ENCODE results near the gene MEP1B. TPM values are rescaled to one million over a fixed set of nuclear protein-coding genes. Genes with fewer than 3 reads are reported as not detected.

MEP1B gene
- total and polyA plus RNA-seq, 5 donors from 2014 or later = 0.42 TPM; not detected in 4

DNA sequence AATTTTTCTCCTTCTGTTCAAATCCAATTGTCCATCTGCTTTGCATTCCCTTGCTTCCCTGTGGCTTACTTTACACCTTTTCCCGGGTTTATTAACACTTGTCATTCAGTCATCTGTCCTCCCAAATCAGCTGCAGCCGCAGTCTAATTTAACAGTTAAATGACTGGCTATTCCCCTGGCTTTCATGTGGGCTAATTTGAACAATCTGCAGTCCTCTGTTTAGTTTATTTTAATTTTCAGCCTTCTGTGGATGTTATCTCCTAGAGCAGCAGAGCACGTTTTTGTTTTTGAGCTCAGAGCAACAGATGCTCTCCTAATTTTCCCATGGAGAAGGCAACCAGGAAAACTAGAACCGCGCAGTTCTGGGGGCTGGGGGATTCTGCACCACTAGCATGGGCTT, 55.0 kb downstream of the MEP1B start:
- DNase-seq (no peak), ATAC-seq (ENCODE audit: low read depth in 2 of 2) (no peak)
- Histone ChIP-seq H3K36me3 (ENCODE audit: control insufficient read depth, insufficient read depth, low read length) (no peaks in the 10 kb centered on the region), H3K4me3 (ENCODE audit: low read depth, low read length) (no peak overlapping the region), H3K27ac (ENCODE audit: insufficient read depth, low read length, poor library complexity, severe bottlenecking) (no peak overlapping the region), H3K9me3 (ENCODE audit: control insufficient read depth in 2 of 2, low read length in 2 of 2) (no peaks in the 10 kb centered on the region), H3K4me1 (ENCODE audit: control insufficient read depth, insufficient read depth, low read length, poor library complexity, severe bottlenecking) (no peaks in the 10 kb centered on the region), H3K27me3 (ENCODE audit: control insufficient read depth, insufficient read depth, low read length) (peaks cover 7% of the 10 kb centered on the region)
- Mint-ChIP-seq H3K27ac (no peak overlapping the region), H3K4me3 (no peak overlapping the region), H3K36me3 (no peaks in the 10 kb centered on the region), H3K9me3 (peaks cover 0 to 3% (median 0%) of the 10 kb centered on the region in 7 donors), H3K27me3 (peaks cover 10% of the 10 kb centered on the region), H3K4me1 (no peaks in the 10 kb centered on the region)

DNA sequence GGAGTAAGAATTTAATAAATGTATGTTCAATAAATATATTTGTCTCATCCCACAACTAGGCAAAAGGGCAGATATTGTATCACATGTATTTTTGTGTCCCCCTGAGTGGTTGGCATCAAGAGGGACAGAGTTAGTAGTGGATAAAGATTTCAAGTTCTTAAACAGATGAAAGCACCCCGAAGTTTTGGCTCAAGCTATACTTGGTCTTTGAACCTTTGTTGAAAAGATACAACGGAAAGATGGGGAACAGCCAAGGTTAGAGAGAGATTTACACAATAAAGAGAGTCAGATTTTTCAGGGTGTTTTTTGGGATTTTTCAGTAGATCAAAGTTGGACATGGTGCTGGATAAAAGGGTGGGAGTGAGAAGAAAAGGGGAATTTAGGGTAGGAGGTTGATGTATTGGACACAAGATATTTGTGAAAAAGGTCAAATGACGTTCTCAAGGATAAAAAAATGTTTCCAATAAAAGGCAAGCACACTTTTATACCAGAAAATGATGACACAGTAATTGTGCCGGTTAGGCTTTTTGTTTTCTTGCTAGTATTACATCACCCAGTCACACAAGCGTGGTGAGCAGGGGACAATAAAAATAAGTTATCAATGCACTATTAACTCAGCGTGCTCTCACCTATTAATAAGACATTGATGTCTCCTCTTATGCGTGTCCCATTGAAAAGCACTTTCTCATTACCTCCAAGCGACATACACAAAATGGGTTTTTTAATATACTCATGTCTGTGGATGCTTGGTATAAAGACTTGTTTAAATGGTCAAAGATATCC, 59.5 kb downstream of the MEP1B start:
- H3K4me1 Mint-ChIP-seq = no peaks in the 10 kb centered on the region

GRCh38 chr18:32251466-32251865, 61.6 kb downstream of the MEP1B start:
- Histone ChIP-seq H3K36me3 (ENCODE audit: control insufficient read depth, insufficient read depth, low read length) (no peaks in the 10 kb centered on the region), H3K4me3 (ENCODE audit: low read depth, low read length) (no peak overlapping the region), H3K27me3 (ENCODE audit: control insufficient read depth, insufficient read depth, low read length) (peaks cover 11% of the 10 kb centered on the region), H3K9me3 (ENCODE audit: control insufficient read depth in 2 of 2, low read length in 2 of 2) (no peaks in the 10 kb centered on the region), H3K4me1 (ENCODE audit: control insufficient read depth, insufficient read depth, low read length, poor library complexity, severe bottlenecking) (no peaks in the 10 kb centered on the region), H3K27ac (ENCODE audit: insufficient read depth, low read length, poor library complexity, severe bottlenecking) (no peak overlapping the region)
- Mint-ChIP-seq H3K9me3 (peaks cover 0 to under 1% (median 0%) of the 10 kb centered on the region in 7 donors), H3K36me3 (no peaks in the 10 kb centered on the region), H3K27me3 (peaks cover 21% of the 10 kb centered on the region), H3K4me1 (no peaks in the 10 kb centered on the region), H3K4me3 (no peak overlapping the region), H3K27ac (no peak overlapping the region)
- ATAC-seq (ENCODE audit: low read depth in 2 of 2) = no peak
- no peak for DNase-seq

More for the DNA sequence above, 59.5 kb downstream of the MEP1B start:
- Mint-ChIP-seq H3K9me3 (peaks cover 0 to 2% (median 0%) of the 10 kb centered on the region in 7 donors), H3K36me3 (no peaks in the 10 kb centered on the region), H3K27me3 (peaks cover 21% of the 10 kb centered on the region), H3K4me3 (no peak overlapping the region), H3K27ac (no peak overlapping the region)
- Histone ChIP-seq H3K4me1 (ENCODE audit: control insufficient read depth, insufficient read depth, low read length, poor library complexity, severe bottlenecking) (no peaks in the 10 kb centered on the region), H3K27ac (ENCODE audit: insufficient read depth, low read length, poor library complexity, severe bottlenecking) (no peak overlapping the region), H3K36me3 (ENCODE audit: control insufficient read depth, insufficient read depth, low read length) (no peaks in the 10 kb centered on the region), H3K4me3 (ENCODE audit: low read depth, low read length) (no peak overlapping the region), H3K27me3 (ENCODE audit: control insufficient read depth, insufficient read depth, low read length) (peaks cover 8% of the 10 kb centered on the region), H3K9me3 (ENCODE audit: control insufficient read depth in 2 of 2, low read length in 2 of 2) (no peaks in the 10 kb centered on the region)
- ATAC-seq (ENCODE audit: low read depth in 2 of 2) (no peak), DNase-seq (no peak)

DNA sequence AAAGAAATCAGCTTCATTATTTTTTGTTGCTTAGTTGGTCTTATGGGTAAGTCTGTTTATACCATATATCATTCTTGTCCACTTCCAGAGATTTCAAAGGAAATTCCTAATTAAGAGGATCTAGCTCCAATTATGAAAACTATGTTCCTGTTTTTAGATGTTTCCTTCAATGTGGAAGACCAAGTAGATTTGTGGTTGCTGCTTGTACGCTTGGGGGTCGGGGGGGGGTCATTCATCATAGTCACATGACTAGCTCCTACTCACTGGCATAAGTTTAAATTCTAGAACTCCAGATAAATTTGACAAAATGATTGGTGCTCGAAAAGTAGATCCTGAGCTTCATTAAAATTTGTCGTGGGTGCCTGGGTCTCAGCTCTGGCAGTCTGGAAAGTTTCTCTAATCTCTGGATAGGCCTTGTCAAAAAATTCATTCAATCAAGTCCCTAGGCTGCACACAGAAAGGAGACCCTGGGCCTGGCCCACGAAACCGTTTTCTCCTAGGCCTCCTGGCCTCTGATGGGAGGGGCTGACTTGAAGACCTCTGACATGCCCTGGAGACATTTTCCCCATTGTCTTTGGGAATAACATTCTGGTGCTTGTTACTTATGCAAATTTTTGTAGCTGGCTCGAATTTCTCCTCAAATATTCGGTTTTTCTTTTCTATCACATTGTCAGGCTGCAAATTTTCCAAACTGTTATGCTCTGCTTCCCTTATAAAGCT, 62.5 kb downstream of the MEP1B start:
- Mint-ChIP-seq H3K9me3 (no peaks in the 10 kb centered on the region), H3K27me3 (peaks cover 26% of the 10 kb centered on the region)

DNA sequence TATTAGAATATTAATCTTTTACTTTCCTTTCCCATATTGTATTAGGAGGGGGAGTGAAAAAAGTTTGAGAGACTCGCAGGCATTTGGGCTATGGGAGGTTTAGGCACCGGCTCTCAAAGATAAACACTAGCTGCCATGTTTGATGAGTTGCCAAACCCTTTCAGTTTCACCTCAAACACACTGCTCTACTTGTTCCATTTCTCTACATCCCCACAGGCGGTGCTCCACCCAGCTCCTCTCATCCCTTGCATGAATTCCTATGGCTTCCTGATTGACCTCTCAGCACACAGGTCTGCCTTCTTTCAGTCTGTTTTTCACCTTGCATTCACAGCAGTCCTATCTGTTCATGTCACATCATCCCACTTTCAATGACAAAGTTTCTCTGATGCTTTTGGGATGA, 65.7 kb downstream of the MEP1B start:
- Mint-ChIP-seq H3K4me3 (no peak overlapping the region), H3K27me3 (peaks cover 27% of the 10 kb centered on the region), H3K9me3 (peaks cover 0 to 2% (median 0%) of the 10 kb centered on the region in 7 donors), H3K27ac (no peak overlapping the region), H3K36me3 (no peaks in the 10 kb centered on the region), H3K4me1 (no peaks in the 10 kb centered on the region)
- Histone ChIP-seq H3K4me3 (ENCODE audit: low read depth, low read length) (no peak overlapping the region), H3K36me3 (ENCODE audit: control insufficient read depth, insufficient read depth, low read length) (no peaks in the 10 kb centered on the region), H3K4me1 (ENCODE audit: control insufficient read depth, insufficient read depth, low read length, poor library complexity, severe bottlenecking) (no peaks in the 10 kb centered on the region), H3K27me3 (ENCODE audit: control insufficient read depth, insufficient read depth, low read length) (peaks cover 9% of the 10 kb centered on the region), H3K27ac (ENCODE audit: insufficient read depth, low read length, poor library complexity, severe bottlenecking) (no peak overlapping the region), H3K9me3 (ENCODE audit: control insufficient read depth in 2 of 2, low read length in 2 of 2) (no peaks in the 10 kb centered on the region)
- ATAC-seq (ENCODE audit: low read depth in 2 of 2) (no peak), DNase-seq (no peak)

More for the DNA sequence above, 62.5 kb downstream of the MEP1B start:
- H3K4me3 Mint-ChIP-seq = no peak overlapping the region
- Histone ChIP-seq H3K27me3 (ENCODE audit: control insufficient read depth, insufficient read depth, low read length) (peaks cover 11% of the 10 kb centered on the region), H3K27ac (ENCODE audit: insufficient read depth, low read length, poor library complexity, severe bottlenecking) (no peak overlapping the region), H3K4me1 (ENCODE audit: control insufficient read depth, insufficient read depth, low read length, poor library complexity, severe bottlenecking) (no peaks in the 10 kb centered on the region), H3K9me3 (ENCODE audit: control insufficient read depth in 2 of 2, low read length in 2 of 2) (no peaks in the 10 kb centered on the region), H3K36me3 (ENCODE audit: control insufficient read depth, insufficient read depth, low read length) (no peaks in the 10 kb centered on the region), H3K4me3 (ENCODE audit: low read depth, low read length) (no peak overlapping the region)
- no peaks in the 10 kb centered on the region for H3K36me3 Mint-ChIP-seq
- DNase-seq (no peak), ATAC-seq (ENCODE audit: low read depth in 2 of 2) (no peak)
- H3K27ac Mint-ChIP-seq = no peak overlapping the region
- no peaks in the 10 kb centered on the region for H3K4me1 Mint-ChIP-seq

- H3K9me3 Mint-ChIP-seq = peaks cover 0 to 4% (median 0%) of the 10 kb centered on the region in 7 donors
- Histone ChIP-seq H3K27me3 (ENCODE audit: control insufficient read depth, insufficient read depth, low read length) (peaks cover 5% of the 10 kb centered on the region), H3K4me1 (ENCODE audit: control insufficient read depth, insufficient read depth, low read length, poor library complexity, severe bottlenecking) (no peaks in the 10 kb centered on the region), H3K36me3 (ENCODE audit: control insufficient read depth, insufficient read depth, low read length) (no peaks in the 10 kb centered on the region), H3K27ac (ENCODE audit: insufficient read depth, low read length, poor library complexity, severe bottlenecking) (no peak overlapping the region), H3K9me3 (ENCODE audit: control insufficient read depth in 2 of 2, low read length in 2 of 2) (no peaks in the 10 kb centered on the region), H3K4me3 (ENCODE audit: low read depth, low read length) (no peak overlapping the region)
- no peak overlapping the region for H3K27ac Mint-ChIP-seq
- no peak for ATAC-seq (ENCODE audit: low read depth in 2 of 2)
- no peak for DNase-seq
- H3K27me3 Mint-ChIP-seq = peaks cover 33% of the 10 kb centered on the region
- no peaks in the 10 kb centered on the region for H3K4me1 Mint-ChIP-seq
- H3K36me3 Mint-ChIP-seq = no peaks in the 10 kb centered on the region
- no peak overlapping the region for H3K4me3 Mint-ChIP-seq
These were observed 67.4 kb downstream of the MEP1B start for GRCh38 chr18:32257084-32257785.

GRCh38 chr18:32258148-32258547, 68.3 kb downstream of the MEP1B start:
- Mint-ChIP-seq H3K36me3 (no peaks in the 10 kb centered on the region), H3K27me3 (peaks cover 30% of the 10 kb centered on the region), H3K27ac (no peak overlapping the region), H3K4me1 (no peaks in the 10 kb centered on the region), H3K4me3 (no peak overlapping the region), H3K9me3 (peaks cover 0 to 4% (median 0%) of the 10 kb centered on the region in 7 donors)
- no peaks in the 10 kb centered on the region for H3K36me3 ChIP-seq (ENCODE audit: control insufficient read depth, insufficient read depth, low read length)
- no peak overlapping the region for H3K27ac ChIP-seq (ENCODE audit: insufficient read depth, low read length, poor library complexity, severe bottlenecking)
- no peak overlapping the region for H3K4me3 ChIP-seq (ENCODE audit: low read depth, low read length)
- no peak for ATAC-seq (ENCODE audit: low read depth in 2 of 2)
- H3K4me1 ChIP-seq (ENCODE audit: control insufficient read depth, insufficient read depth, low read length, poor library complexity, severe bottlenecking) = no peaks in the 10 kb centered on the region
- H3K27me3 ChIP-seq (ENCODE audit: control insufficient read depth, insufficient read depth, low read length) = peaks cover 5% of the 10 kb centered on the region
- H3K9me3 ChIP-seq (ENCODE audit: control insufficient read depth in 2 of 2, low read length in 2 of 2) = no peaks in the 10 kb centered on the region
- no peak for DNase-seq
